Activated CD4-positive, alpha-beta T cell treated with anti-CD3 and anti-CD28 coated beads, Interleukin-2, amount 10 ng/mL, durations not matched to agents 7 days and 5 days (primary cell): ENCODE data around the gene SPECC1L. TPM values are rescaled to one million over a fixed set of nuclear protein-coding genes. Genes with fewer than 3 reads are reported as not detected.

Experiments used
- CTCF ChIA-PET: fragments of 350-600 bp; sonication (Branson Sonifier 250); formaldehyde crosslinking; loops from one replicate; lab custom pipeline; 2021; ENCODE audit warnings: antibody characterized with exemption; lab: Charles Lee
- POLR2A ChIA-PET: fragments of 350-600 bp; sonication (Branson Sonifier 250); formaldehyde crosslinking; loops from one replicate; lab custom pipeline; 2021; ENCODE audit warnings: antibody characterized with exemption; lab: Charles Lee
- DNase-seq: peaks from one replicate; pipeline ENCODE4 v3.0.0-alpha.2; 2020
- H3K27ac Mint-ChIP-seq: one replicate; pipeline ENCODE4 v1.8.0; 2021; ENCODE audit warnings: mild to moderate bottlenecking, moderate library complexity, mixed read lengths
- H3K27me3 Mint-ChIP-seq: one replicate; pipeline ENCODE4 v1.8.0; 2021; ENCODE audit warnings: mixed read lengths
- H3K36me3 Mint-ChIP-seq: one replicate; pipeline ENCODE4 v1.8.0; 2021; ENCODE audit warnings: low read depth, mixed read lengths
- H3K4me1 Mint-ChIP-seq: one replicate; pipeline ENCODE4 v1.8.0; 2021; ENCODE audit warnings: mixed read lengths
- H3K4me3 Mint-ChIP-seq: one replicate; pipeline ENCODE4 v1.8.0; 2021; ENCODE audit warnings: mild to moderate bottlenecking, moderate library complexity, mixed read lengths
- H3K9me3 Mint-ChIP-seq: one replicate; pipeline ENCODE4 v1.8.0; 2021; ENCODE audit warnings: mixed read lengths
- total RNA-seq, 2 experiments: library from RNA; stranded (reverse); gene quantifications; one replicate each; pipeline ENCODE4 v1.2.3, GENCODE V29; 2021

The SPECC1L gene
- total RNA-seq, 2 experiments from 2014 or later, result 53.1 to 59.5 TPM

DNA sequence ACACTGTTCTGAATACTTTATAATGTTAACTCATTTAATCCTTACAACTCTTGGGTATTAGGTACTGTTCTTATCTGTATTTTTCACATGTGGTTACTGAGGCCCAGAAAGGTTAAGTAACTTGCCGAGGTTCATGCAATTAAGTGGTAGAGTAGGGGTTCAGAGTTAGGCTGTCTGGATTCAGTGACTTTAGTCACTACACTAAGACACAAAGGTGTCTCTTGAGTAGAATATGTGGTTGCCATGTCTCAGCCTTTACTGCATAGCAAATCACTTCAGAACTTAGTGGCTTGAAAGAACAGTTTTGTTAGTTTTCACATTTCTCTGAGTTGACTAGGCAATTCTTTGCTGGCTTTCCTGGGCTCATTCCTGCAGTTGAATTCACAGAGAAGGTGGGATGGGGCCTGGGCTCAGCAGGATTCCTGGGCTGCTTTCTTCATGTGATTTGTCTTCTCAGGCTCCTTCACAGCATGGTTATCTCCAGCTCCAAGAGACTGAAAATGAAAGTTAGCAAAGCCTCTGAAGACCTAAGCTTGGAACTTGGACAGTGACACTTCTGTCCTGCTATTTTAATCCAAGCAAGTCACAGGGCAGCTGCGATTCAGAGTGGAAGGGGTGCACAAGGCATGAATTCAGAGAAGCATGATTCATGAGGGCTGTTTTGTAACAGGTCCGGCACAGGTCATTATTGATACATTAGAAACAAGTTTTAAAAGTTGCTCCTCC is 68.3 kb downstream of the SPECC1L start:
- H3K9me3 Mint-ChIP-seq, result no peaks in the 10 kb centered on the region
- CTCF ChIA-PET, result no interaction called here
- peaks cover 40% of the 10 kb centered on the region for H3K36me3 Mint-ChIP-seq
- no peaks in the 10 kb centered on the region for H3K27me3 Mint-ChIP-seq
- DNase-seq, result no peak
- POLR2A ChIA-PET, result no interaction called here
- peaks cover 15% of the 10 kb centered on the region for H3K4me1 Mint-ChIP-seq
- H3K4me3 Mint-ChIP-seq, result no peak overlapping the region
- H3K27ac Mint-ChIP-seq, result no peak overlapping the region

DNA sequence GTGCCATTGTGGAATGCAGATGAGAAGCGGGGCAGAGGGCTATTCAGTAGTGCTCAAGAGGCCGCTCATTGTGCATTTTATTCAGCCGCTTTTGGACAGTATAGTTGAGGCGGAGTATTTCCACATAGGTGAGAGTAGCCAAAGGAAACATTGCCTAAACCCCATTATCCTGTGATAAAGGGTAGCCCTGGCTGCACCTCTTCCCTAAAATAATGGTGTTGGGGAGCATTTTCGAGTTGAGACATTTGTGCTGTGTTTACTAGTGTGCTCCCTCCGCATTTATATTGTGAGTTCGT is 68.8 kb downstream of the SPECC1L start:
- Mint-ChIP-seq H3K4me3 (no peak overlapping the region), H3K36me3 (peaks cover 37% of the 10 kb centered on the region), H3K9me3 (no peaks in the 10 kb centered on the region), H3K4me1 (peaks cover 15% of the 10 kb centered on the region), H3K27me3 (no peaks in the 10 kb centered on the region), H3K27ac (no peak overlapping the region)
- CTCF ChIA-PET, result interaction anchor here (1.1 kb wide), 1 partner anchor 10 kb away, joined by 3 read pairs; no protein-coding TSS in a partner anchor
- DNase-seq, result no peak
- POLR2A ChIA-PET, result no interaction called here

DNA sequence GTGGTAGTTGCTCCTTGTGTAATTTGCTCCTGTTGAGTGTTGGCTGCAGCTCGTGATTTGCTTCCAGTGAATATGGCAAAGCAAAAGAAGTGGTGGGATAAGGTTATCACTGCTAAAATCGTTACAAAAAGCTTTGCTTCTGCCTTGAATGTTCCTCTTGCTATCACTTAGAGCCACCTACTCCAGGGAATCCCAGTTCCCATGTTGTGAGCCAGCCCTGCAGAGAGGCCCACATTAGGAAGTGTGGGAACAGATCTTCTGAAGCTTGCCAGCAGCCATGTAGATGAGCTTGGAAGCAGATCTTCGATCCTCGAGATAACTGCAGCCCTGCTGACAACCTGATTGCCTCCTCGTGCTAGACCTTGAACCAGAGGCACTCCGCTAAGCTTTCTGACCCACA is 71.0 kb downstream of the SPECC1L start:
- H3K9me3 Mint-ChIP-seq, result no peaks in the 10 kb centered on the region
- H3K27me3 Mint-ChIP-seq, result no peaks in the 10 kb centered on the region
- no peak overlapping the region for H3K27ac Mint-ChIP-seq
- POLR2A ChIA-PET, result interaction anchor here (0.6 kb wide), 2 partner anchors 10 to 68 kb away, joined by 3 read pairs; no protein-coding TSS in a partner anchor
- H3K4me3 Mint-ChIP-seq, result no peak overlapping the region
- CTCF ChIA-PET, result interaction anchor here (0.6 to 1.1 kb wide), 3 partner anchors 9 to 204 kb away, joined by 3 to 4 read pairs (median 3); no protein-coding TSS in a partner anchor
- H3K4me1 Mint-ChIP-seq, result peaks cover 4% of the 10 kb centered on the region
- no peak for DNase-seq
- peaks cover 33% of the 10 kb centered on the region for H3K36me3 Mint-ChIP-seq

- H3K4me1 Mint-ChIP-seq, result peaks cover 4% of the 10 kb centered on the region
- POLR2A ChIA-PET, result no interaction called here
- H3K27ac Mint-ChIP-seq, result no peak overlapping the region
- CTCF ChIA-PET, result no interaction called here
- no peak for DNase-seq
- peaks cover 59% of the 10 kb centered on the region for H3K36me3 Mint-ChIP-seq
- no peak overlapping the region for H3K4me3 Mint-ChIP-seq
- peaks cover 6% of the 10 kb centered on the region for H3K9me3 Mint-ChIP-seq
- H3K27me3 Mint-ChIP-seq, result no peaks in the 10 kb centered on the region
Observed at GRCh38 chr22:24350627-24351026, 80.0 kb downstream of the SPECC1L start.

DNA sequence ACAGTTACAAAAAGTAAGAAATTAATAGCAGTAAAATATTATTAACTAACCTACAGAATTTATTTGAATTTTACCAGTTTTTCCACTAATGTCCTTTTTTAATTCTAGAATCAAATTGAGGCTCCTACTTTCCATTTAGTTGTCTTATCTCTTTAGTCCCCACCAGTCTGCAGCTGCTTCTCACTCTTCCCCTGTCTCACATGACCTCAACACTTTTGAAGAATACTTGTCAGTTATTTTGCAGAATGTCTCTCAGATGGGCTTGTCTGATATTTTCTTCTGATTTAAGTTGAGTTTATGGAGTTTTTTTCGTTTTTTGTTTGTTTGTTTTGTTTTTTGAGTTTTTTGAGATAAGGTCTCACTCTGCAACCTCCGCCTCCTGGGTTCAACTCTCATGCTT is 82.5 kb downstream of the SPECC1L start:
- CTCF ChIA-PET, result no interaction called here
- no peak for DNase-seq
- Mint-ChIP-seq H3K36me3 (peaks cover 63% of the 10 kb centered on the region), H3K4me1 (peaks cover 9% of the 10 kb centered on the region), H3K27me3 (no peaks in the 10 kb centered on the region), H3K4me3 (no peak overlapping the region), H3K27ac (no peak overlapping the region), H3K9me3 (peaks cover 6% of the 10 kb centered on the region)
- POLR2A ChIA-PET, result no interaction called here

GRCh38 chr22:24355574-24355973 is 84.9 kb downstream of the SPECC1L start:
- no peak for DNase-seq
- Mint-ChIP-seq H3K9me3 (peaks cover 6% of the 10 kb centered on the region), H3K4me3 (no peak overlapping the region), H3K36me3 (peaks cover 58% of the 10 kb centered on the region), H3K4me1 (peaks cover 9% of the 10 kb centered on the region), H3K27me3 (no peaks in the 10 kb centered on the region), H3K27ac (no peak overlapping the region)
- POLR2A ChIA-PET, result no interaction called here
- CTCF ChIA-PET, result interaction anchor here (0.6 kb wide), 1 partner anchor 192 kb away, joined by 3 read pairs; no protein-coding TSS in a partner anchor

- no peak for DNase-seq
- Mint-ChIP-seq H3K27me3 (no peaks in the 10 kb centered on the region), H3K27ac (no peak overlapping the region), H3K36me3 (peaks cover 54% of the 10 kb centered on the region), H3K9me3 (peaks cover 6% of the 10 kb centered on the region), H3K4me1 (peaks cover 9% of the 10 kb centered on the region), H3K4me3 (no peak overlapping the region)
- ChIA-PET POLR2A (no interaction called here), CTCF (interaction anchor here (1.2 to 1.3 kb wide), 2 partner anchors 8 to 67 kb away, joined by 3 to 5 read pairs; no protein-coding TSS in a partner anchor)
Observed at GRCh38 chr22:24357547-24357946, 86.9 kb downstream of the SPECC1L start.

- Mint-ChIP-seq H3K27ac (no peak overlapping the region), H3K27me3 (no peaks in the 10 kb centered on the region), H3K4me3 (no peak overlapping the region), H3K9me3 (peaks cover 3% of the 10 kb centered on the region), H3K4me1 (peaks cover 9% of the 10 kb centered on the region), H3K36me3 (peaks cover 52% of the 10 kb centered on the region)
- no peak for DNase-seq
- ChIA-PET CTCF (interaction anchor here (0.7 to 1.3 kb wide), 3 partner anchors 9 to 159 kb away, joined by 3 to 5 read pairs (median 3); no protein-coding TSS in a partner anchor), POLR2A (no interaction called here)
Observed at GRCh38 chr22:24358105-24358836, 87.6 kb downstream of the SPECC1L start.

DNA sequence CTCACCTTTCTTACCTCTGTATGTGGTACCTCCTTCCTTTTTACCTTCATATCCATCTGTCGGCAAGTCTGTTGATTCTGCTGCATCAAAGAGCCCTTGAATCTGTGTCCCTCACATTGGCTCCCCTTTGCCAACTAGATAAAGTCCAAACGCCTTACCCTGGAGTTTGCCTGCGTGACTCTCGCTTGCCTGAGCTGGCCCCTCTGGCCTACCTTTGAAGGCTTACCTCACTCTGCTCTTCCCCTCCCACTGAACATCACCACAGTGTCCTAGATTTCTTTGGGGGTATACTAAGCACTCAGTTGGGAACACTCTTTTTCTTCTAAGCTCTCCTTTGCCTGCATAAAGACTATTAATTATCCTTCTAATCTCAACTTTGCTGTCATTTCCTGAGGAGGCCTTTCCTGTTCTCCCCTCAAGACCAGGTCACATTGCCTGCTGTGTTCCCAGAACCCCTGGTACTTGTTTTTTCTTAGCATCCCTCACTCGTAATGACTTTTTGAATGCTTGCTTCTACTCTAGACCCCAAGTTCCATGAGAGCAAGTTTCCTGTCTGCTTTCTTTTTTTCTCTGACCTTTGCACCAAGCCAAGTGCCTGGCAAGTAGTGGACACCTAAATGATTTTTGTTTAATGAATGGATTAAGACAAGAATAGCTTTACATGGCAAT is 89.0 kb downstream of the SPECC1L start:
- H3K27ac Mint-ChIP-seq, result no peak overlapping the region
- no peak for DNase-seq

GRCh38 chr22:24361976-24362646 is 91.5 kb downstream of the SPECC1L start:
- Mint-ChIP-seq H3K27me3 (no peaks in the 10 kb centered on the region), H3K9me3 (no peaks in the 10 kb centered on the region), H3K4me3 (no peak overlapping the region), H3K4me1 (no peaks in the 10 kb centered on the region), H3K27ac (no peak overlapping the region), H3K36me3 (peaks cover 48% of the 10 kb centered on the region)
- POLR2A ChIA-PET, result no interaction called here
- CTCF ChIA-PET, result no interaction called here
- DNase-seq, result no peak

More for the DNA sequence above, 89.0 kb downstream of the SPECC1L start:
- Mint-ChIP-seq H3K9me3 (no peaks in the 10 kb centered on the region), H3K36me3 (peaks cover 39% of the 10 kb centered on the region), H3K4me3 (no peak overlapping the region), H3K27me3 (no peaks in the 10 kb centered on the region), H3K4me1 (peaks cover 9% of the 10 kb centered on the region)
- CTCF ChIA-PET, result no interaction called here
- POLR2A ChIA-PET, result no interaction called here

DNA sequence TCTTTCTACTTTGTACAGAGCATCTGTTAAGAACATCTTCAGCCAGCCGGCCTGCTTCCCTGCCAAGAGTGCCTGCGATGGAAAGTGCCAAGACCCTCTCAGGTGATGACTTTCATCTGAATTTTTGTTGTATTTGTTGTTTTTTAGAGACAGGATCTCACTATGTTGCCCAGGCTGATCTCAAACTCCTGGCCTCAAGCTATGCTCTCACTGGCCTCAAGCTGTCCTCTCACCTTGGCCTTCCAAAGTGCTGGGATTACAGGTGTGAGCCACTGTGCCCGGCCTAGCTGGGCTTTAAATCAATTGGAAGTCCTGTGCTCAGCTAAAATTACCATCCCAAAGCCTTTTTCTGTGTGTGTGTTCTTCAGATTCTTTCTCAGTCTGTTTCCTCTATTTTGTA is 92.6 kb downstream of the SPECC1L start:
- H3K27ac Mint-ChIP-seq, result no peak overlapping the region
- no peaks in the 10 kb centered on the region for H3K4me1 Mint-ChIP-seq
- DNase-seq, result no peak
- ChIA-PET CTCF (no interaction called here), POLR2A (no interaction called here)
- no peaks in the 10 kb centered on the region for H3K9me3 Mint-ChIP-seq
- H3K4me3 Mint-ChIP-seq, result no peak overlapping the region
- peaks cover 44% of the 10 kb centered on the region for H3K36me3 Mint-ChIP-seq
- no peaks in the 10 kb centered on the region for H3K27me3 Mint-ChIP-seq

DNA sequence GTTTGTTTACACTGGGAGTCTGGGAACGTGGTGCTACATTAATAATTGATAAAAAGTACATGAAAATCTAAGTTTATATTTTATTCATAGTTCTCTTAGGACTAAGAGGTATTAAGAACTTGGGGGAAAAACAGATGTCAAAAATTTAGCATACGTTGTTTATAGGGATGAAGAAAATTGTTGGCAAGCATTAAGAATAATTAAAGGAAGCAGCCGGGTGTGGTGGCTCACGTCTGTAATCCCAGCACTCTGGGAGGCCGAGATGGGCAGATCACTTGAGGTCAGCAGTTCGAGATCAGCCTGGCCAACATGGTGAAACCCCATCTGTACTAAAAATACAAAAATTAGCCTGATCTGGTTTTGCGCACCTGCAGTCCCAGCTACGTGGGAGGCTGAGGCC is 96.1 kb downstream of the SPECC1L start:
- Mint-ChIP-seq H3K36me3 (peaks cover 57% of the 10 kb centered on the region), H3K4me3 (no peak overlapping the region), H3K4me1 (no peaks in the 10 kb centered on the region), H3K27me3 (no peaks in the 10 kb centered on the region), H3K9me3 (no peaks in the 10 kb centered on the region), H3K27ac (no peak overlapping the region)
- ChIA-PET POLR2A (no interaction called here), CTCF (interaction anchor here (0.6 kb wide), 1 partner anchor 186 kb away, joined by 3 read pairs; no protein-coding TSS in a partner anchor)
- DNase-seq, result no peak
